NT2/D1 (cell line): ENCODE data around the gene CHD5.

Source experiments
- YY1 ChIP-seq: IDR thresholded peaks from 2 replicates; pipeline ENCODE4 v1.6.1; 2011; ENCODE audit not compliant: insufficient read length, insufficient read depth
- ZNF274 ChIP-seq: IDR thresholded peaks from 2 replicates; pipeline ENCODE4 v1.6.1; 2011; ENCODE audit warnings: mild to moderate bottlenecking, low read depth, low read length

DNA sequence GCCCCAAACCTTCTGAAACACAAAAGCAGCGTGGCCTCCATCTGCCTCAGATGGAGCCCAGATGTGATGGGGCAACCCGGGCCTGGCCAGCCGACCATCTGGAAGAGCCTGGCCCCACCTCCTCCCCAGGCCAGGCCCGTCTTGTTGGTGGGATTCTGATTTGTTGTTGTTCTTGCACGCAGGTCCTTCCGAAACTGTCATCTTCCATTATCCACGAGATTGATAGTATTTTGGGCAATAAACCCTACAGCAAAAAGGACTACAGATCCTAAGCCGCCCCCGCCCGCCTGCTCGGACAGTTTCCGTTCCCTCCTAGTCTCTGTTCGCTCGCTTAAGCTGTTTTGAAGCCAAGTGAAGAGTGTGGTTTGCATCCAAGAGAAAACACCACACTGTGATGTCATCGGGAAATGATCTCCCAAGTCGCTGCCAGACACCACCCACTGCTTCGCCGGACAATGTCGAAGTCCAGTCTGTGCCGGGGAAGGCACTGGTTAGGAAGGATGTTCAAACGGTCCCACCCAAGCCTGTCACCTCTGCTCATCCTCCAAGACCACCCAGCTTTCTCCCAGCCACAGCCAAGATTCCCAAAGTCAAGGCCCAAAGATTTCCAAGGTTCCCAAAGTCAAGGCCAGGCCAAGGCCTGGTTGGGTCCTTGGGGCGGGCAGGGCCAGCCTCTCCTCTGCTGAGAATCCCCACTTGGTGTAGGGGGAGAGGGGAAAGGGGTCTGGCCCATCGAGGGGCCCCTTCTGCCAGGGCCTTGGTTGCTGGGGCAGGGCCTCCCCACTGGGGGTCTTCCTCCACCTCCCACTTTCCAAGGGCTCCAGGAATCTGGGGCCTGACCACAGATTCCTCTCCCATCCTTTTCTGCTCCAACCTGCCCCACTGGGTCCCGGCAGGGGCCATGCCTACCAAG, 81.6 kb downstream of the CHD5 start:
- TF ChIP-seq YY1: no peak
- no peak for TF ChIP-seq ZNF274
